Caki2 (cell line): ENCODE measurements around the gene DPYSL4. TPM values are rescaled to one million over a fixed set of nuclear protein-coding genes. Genes with fewer than 3 reads are reported as not detected.

Source experiments
- DNase-seq: peaks from one replicate; pipeline ENCODE4 v3.0.0-alpha.2; 2015; ENCODE audit warnings: low read depth
- in situ Hi-C: cut with HindIII; loops from 2 replicates; pipeline ENCODE4 v1.10.0; 2016; ENCODE audit warnings: low sequenced_read_pairs, low pct_unique_long_range_greater_than_20kb, mixed read lengths
- total RNA-seq: library from RNA; depleted of rRNA; stranded (reverse); fragments of >200 nt; shearing (Covaris generic); gene quantifications from 2 replicates; pipeline ENCODE4 v1.2.3, GENCODE V29; 2014; ENCODE audit warnings: low replicate concordance; rRNA removed

DPYSL4 gene
- 0.14 TPM in 1 of 2 replicates, not detected in the other for total RNA-seq

DNA sequence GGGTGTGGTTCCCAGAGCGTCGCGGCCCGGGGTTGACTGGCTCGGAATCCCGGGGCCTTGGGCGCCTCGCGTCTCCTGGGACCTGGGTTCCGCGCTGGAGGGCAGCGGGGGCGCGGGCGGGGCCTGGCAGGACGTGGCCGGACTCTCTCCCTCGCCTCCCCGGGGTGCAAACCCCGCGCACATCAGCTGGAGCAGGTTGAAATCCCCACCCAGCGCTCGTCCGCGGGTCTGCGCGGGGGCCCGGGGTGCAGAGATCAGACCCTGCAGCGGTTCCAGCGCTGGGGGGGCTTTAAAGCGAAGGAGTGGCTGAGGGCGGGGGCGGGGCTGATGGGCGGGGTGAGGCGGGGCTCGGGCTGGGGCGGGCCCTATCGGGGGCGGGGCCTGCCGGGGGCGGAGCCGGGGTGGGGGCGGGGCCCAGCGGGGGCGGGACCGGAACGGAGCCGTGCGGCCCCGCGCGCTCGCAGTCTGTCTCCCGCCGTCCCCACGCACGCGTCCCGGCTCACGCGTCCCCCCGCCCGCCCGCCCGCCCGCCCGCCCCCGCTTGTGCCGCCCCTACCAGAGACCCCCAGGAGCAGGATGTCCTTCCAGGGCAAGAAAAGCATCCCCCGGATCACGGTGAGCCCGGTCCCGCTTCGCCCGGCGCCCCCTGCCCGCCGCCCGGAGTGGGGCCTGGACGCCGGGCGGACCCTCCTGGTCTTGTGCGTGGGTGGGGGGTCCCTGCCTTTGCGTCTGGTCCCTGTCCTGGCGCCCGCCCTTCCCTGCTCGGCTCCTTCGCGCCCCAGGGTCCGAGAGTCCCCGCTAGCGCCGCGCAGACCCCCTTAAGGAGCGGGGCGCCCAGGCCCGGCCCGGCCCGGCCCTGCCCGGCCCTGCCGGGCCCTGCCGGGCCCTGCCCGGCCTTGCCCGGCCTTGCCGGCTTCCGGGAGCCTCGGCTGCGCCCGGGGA is at the start of gene DPYSL4:
Gene DPYSL4, plus strand, starts transcription at position 461 of the 942 bp plus-strand sequence. Its CDS starts 116 bp downstream, at position 577.
- DNase-seq: no peak
- in situ Hi-C loops: no loop called here

- DNase-seq: no peak
- in situ Hi-C loops: no loop called here
Measured at GRCh38 chr10:132137111-132138072, 49.4 kb upstream of the DPYSL4 start.

GRCh38 chr10:132138133-132138532 is 48.6 kb upstream of the DPYSL4 start:
- in situ Hi-C loops: no loop called here
- no peak for DNase-seq

DNA sequence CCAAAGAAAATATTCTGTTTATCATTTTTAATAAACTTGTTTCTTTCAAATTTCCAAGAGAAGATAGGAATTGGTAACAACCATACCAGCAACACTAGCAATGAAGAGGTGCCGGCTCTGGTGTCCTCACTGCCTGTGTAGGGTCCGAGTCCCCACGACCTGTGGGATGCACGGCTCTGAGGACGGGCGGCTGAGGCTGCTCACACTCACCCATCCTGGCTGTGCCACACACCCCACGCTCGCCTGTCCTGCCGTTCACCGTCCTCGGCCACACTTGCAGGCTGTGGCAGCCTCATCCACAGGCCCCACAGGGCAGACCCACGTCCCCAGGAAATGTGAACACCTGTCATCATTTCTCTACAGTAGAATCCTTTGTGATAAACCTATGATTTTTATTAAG is 48.2 kb upstream of the DPYSL4 start:
- DNase-seq: no peak
- in situ Hi-C loops: no loop called here

- in situ Hi-C loops: no loop called here
- no peak for DNase-seq
Measured at GRCh38 chr10:132139526-132139925, 47.2 kb upstream of the DPYSL4 start.

GRCh38 chr10:132140167-132140925 is 46.4 kb upstream of the DPYSL4 start:
- DNase-seq: no peak
- in situ Hi-C loops: no loop called here

DNA sequence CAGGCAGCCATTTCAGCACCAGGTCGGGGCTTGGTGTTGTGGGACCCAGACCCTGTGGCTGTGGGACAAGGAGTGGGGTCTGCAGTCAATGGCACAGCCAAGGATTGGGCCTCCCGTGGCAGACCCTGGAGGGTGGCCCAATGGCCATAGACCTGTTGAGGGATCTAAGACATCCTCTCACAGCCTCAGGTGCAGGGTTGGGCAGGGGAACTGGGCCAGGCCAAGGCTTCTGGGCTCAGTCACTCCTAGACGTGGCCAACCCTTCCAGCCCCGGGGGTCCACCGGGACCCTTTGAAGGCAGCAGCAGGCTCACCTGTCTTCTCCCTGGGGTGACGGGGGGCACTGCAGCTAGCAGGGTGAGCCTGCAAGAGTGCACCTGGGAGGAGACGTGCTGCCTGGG is 45.7 kb upstream of the DPYSL4 start:
- no peak for DNase-seq
- in situ Hi-C loops: no loop called here

GRCh38 chr10:132141526-132142395 is 45.0 kb upstream of the DPYSL4 start:
- no peak for DNase-seq
- in situ Hi-C loops: no loop called here

DNA sequence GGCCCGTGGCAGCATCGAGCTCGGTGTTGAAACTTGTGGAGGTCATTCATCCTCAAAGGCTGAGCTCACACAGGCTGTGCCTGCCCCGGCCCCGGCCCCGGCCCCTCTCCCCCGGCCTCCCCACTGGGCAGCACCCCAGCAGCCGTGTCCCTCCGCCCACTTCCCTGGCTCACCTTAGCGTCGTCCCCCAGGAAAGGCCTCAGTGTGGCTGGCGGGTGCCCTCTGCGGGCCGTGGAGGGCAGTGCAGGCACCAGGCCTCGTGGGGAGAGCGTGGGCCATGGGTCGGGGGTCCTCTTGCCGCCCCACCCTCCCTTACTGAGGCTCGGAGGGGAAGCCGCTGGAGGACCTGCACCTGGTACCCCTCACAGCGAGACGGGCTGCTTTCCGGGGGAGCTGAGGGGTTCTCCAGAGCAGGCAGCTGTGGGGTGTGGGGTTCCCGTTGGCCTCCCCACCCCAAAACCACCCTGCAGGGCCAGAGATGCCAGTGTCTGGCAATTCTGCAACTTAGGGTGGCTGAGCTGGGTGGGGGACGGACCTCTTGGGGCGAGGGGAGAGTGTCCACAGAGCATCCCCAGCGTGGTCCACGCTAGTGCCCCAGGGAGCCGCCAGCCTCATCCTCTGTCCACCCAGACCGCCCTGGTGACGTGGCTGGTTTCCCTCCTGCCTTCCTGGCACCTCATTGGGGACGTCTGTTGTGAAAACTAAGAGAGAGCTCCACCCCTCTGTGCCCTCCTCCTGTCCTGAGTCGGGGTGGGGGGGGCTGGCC is 44.2 kb upstream of the DPYSL4 start:
- in situ Hi-C loops: no loop called here
- no peak for DNase-seq

DNA sequence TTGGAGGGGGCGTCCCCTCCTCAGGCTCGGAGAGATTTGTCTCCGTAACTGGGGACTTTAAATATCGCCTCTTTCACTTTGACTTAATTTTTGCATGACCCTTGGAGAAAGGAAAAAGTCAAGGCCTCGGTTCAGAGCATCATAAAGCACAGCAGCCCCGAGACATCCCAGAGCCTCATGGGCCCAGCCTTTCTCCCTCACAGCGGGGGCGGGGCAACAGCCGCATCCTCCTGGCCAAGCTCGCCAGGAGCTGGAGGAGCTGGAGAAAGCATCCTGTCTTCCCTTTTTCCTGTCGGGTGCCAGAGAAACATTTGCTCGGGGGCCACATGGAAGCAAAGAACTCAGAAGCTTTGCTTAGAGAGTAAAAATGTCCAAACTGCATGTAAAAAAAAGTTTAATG is 43.6 kb upstream of the DPYSL4 start:
- in situ Hi-C loops: no loop called here
- no peak for DNase-seq

- no peak for DNase-seq
- in situ Hi-C loops: no loop called here
Measured at GRCh38 chr10:132144086-132144485, 42.7 kb upstream of the DPYSL4 start.

- no peak for DNase-seq
- in situ Hi-C loops: no loop called here
Measured at GRCh38 chr10:132145002-132145401, 41.7 kb upstream of the DPYSL4 start.

GRCh38 chr10:132145521-132146185 is 41.1 kb upstream of the DPYSL4 start:
- in situ Hi-C loops: no loop called here
- DNase-seq: no peak

- in situ Hi-C loops: no loop called here
- no peak for DNase-seq
Measured at GRCh38 chr10:132146271-132146671, 40.5 kb upstream of the DPYSL4 start.

DNA sequence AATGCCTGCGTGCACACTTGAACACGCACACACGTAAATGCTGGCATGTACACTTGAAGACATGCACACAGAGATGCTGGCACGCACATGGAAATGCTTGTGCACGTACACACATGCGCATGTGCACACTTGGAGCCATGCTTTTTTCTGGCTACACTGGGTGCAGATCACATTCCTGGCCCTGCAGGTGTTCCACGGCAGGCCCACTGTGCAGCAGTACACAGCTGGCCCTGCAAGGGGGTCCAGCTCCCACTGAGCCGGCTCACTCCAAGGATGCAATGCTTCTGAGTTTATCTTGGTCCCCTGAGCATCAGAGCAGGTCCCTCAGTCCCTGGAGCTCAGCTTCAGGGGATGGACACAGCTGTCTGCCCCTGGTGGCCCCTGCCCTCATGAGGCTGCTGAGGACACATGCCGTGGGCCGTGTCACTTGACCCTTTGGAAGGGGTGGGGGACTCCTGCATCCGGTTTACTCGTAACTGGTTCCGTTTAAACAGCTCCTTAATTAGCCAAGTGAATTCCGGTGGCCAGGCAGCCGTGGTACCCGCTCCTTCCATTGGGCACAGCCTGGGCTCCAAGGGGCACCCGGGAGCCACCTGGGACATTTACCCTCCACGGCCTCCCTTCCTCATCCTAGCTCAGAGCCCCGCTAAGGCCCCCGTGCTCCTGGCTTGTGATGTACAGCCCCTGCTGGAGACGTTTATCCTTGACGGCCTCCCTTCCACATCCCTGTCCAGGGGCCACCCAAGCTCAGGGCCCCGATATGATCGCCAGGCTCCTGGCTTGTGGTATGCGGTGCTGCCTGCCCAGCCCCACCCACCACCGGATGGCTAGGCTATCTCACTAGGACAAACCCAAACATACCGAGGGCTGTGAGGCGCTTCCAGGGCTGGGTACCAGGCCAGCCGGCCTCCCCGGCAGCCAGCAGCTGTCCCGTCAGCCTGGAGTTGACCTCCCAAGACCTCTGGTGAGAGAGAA is 39.5 kb upstream of the DPYSL4 start:
- no peak for DNase-seq
- in situ Hi-C loops: no loop called here
